ENCODE results near the gene RUFY3. TPM values are rescaled to one million over a fixed set of nuclear protein-coding genes. Genes with fewer than 3 reads are reported as not detected.
"Not testable (repeated sequence)": the region's sequence is repeated elsewhere in the genome, so short reads cannot be mapped to it uniquely, and the experiment has no call there.

RUFY3 gene
- 10 to 100 TPM; 28.6 to 29.3 TPM for total RNA-seq

DNA sequence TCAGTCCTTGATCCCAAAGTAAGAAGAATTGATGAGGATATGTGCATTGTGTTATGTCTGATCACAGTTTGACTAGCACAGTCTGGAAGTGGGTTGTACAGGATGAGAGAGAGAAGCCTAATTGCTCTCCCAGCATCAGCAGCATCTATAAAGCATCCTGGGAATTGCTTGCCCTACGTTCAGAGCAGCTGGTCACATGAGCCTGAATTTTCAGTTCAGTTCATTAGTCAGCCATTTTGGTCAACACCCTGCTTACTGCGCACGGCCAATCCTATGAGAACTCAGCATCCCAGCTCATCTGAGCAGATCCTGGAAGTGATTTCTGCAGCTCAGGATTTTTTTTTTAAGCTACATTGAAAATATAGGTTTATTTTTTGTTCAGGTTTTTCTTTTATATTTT is at the start of gene RUFY3:
Gene RUFY3 (plus strand): TSS at position 218 of the 400 bp plus-strand sequence. CDS start 610 bp downstream, outside the sequence.
- no peaks in the 10 kb centered on the region for H3K27me3 Mint-ChIP-seq
- peaks cover 2% of the 10 kb centered on the region for H3K36me3 Mint-ChIP-seq (ENCODE audit: low read depth)
- H3K4me3 Mint-ChIP-seq, result no peak within 1 kb of the TSS

DNA sequence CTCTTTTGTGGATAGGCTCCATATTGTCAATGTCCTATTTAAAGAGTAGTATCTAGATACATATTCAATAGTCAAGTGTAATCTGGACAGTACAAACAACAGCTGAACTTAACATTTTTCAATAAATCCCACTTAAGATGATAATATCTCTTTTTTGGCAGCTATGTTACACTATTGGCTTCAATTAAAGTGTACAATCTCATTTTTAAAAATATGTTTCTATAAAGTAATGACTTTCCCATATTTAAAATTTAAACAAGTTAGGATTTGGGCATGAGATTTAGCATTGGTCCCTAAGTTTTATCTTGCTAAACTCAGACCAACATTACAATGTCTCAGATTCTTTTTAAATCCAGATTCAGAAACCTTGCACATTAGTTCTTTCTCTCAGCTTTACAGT is 47.6 kb upstream of the RUFY3 start:
- ChIA-PET POLR2A (no interaction called here), CTCF (interaction anchor here (1.1 kb wide), 1 partner anchor 15 kb away, joined by 4 read pairs; no protein-coding TSS in a partner anchor)
- Mint-ChIP-seq H3K4me1 (peaks cover 31% of the 10 kb centered on the region), H3K27me3 (peaks cover 31% of the 10 kb centered on the region), H3K9me3 (no peaks in the 10 kb centered on the region), H3K4me3 (no peak overlapping the region), H3K27ac (no peak overlapping the region), H3K36me3 (ENCODE audit: low read depth) (peaks cover 3% of the 10 kb centered on the region)
- no peak for DNase-seq

More for the DNA sequence above, at the start of gene RUFY3:
- POLR2A ChIA-PET, result interaction anchor here (1.1 kb wide), 1 partner anchor 13 kb away, joined by 3 read pairs; no protein-coding TSS in a partner anchor
- no peak for DNase-seq
- CTCF ChIA-PET, result interaction anchor here (0.6 to 1.2 kb wide), 3 partner anchors 18 to 179 kb away, joined by 3 read pairs; no protein-coding TSS in a partner anchor
- Mint-ChIP-seq H3K4me1 (peaks cover 23% of the 10 kb centered on the region), H3K9me3 (no peaks in the 10 kb centered on the region), H3K27ac (peak within 1 kb of the TSS; percentile 79)

DNA sequence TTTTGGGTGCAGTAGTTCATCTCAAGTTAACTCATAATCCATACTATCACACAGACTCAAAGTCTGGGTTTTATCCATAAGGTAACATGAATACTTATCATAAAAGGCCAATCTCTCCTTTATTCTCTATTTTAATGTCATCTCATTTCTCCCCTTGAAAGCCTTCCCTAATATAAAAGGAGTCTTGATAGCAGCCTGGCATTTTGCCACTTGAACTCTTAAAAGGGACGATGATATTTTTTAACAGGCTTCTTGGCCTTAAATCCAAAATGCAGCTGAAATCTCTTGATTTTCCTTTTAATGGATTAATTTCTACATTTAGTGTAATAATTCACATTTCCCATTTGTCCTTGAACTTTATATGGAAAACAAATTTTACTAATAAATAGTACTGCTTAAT is 47.0 kb upstream of the RUFY3 start:
- Mint-ChIP-seq H3K4me1 (peaks cover 36% of the 10 kb centered on the region), H3K4me3 (no peak overlapping the region), H3K9me3 (no peaks in the 10 kb centered on the region), H3K27me3 (peaks cover 31% of the 10 kb centered on the region), H3K27ac (no peak overlapping the region), H3K36me3 (ENCODE audit: low read depth) (peaks cover 7% of the 10 kb centered on the region)
- ChIA-PET POLR2A (no interaction called here), CTCF (interaction anchor here (0.6 to 1.1 kb wide), 2 partner anchors 14 to 171 kb away, joined by 3 to 4 read pairs; no protein-coding TSS in a partner anchor)
- no peak for DNase-seq

- Mint-ChIP-seq H3K36me3 (ENCODE audit: low read depth) (peaks cover 7% of the 10 kb centered on the region), H3K27ac (peak overlapping the region; percentile 42), H3K9me3 (no peaks in the 10 kb centered on the region), H3K4me3 (no peak overlapping the region), H3K27me3 (peaks cover 17% of the 10 kb centered on the region), H3K4me1 (peaks cover 45% of the 10 kb centered on the region)
- ChIA-PET CTCF (interaction anchor here (1.1 kb wide), 1 partner anchor 85 kb away, joined by 4 read pairs; no protein-coding TSS in a partner anchor), POLR2A (no interaction called here)
- no peak for DNase-seq
Measured at GRCh38 chr4:70676554-70677090, 45.1 kb upstream of the RUFY3 start.

GRCh38 chr4:70678383-70678999 is 43.3 kb upstream of the RUFY3 start:
- H3K4me3 Mint-ChIP-seq, result peak overlapping the region; percentile 31

GRCh38 chr4:70680934-70681333 is 40.8 kb upstream of the RUFY3 start:
- peaks cover 7% of the 10 kb centered on the region for H3K36me3 Mint-ChIP-seq (ENCODE audit: low read depth)
- ChIA-PET CTCF (no interaction called here), POLR2A (no interaction called here)
- DNase-seq, result no peak
- no peaks in the 10 kb centered on the region for H3K9me3 Mint-ChIP-seq
- no peaks in the 10 kb centered on the region for H3K27me3 Mint-ChIP-seq
- no peak overlapping the region for H3K27ac Mint-ChIP-seq
- H3K4me1 Mint-ChIP-seq, result peaks cover 49% of the 10 kb centered on the region
- H3K4me3 Mint-ChIP-seq, result no peak overlapping the region

More at GRCh38 chr4:70678383-70678999, 43.3 kb upstream of the RUFY3 start:
- peaks cover 9% of the 10 kb centered on the region for H3K36me3 Mint-ChIP-seq (ENCODE audit: low read depth)
- peak overlapping the region; percentile 85 for H3K27ac Mint-ChIP-seq
- DNase-seq, result no peak
- H3K9me3 Mint-ChIP-seq, result no peaks in the 10 kb centered on the region
- peaks cover 10% of the 10 kb centered on the region for H3K27me3 Mint-ChIP-seq
- ChIA-PET CTCF (interaction anchor here (1.1 to 1.6 kb wide), 4 partner anchors 9 to 27 kb away, joined by 3 to 6 read pairs (median 4); no protein-coding TSS in a partner anchor), POLR2A (interaction anchor here (0.8 kb wide), 1 partner anchor 59 kb away, joined by 4 read pairs; no protein-coding TSS in a partner anchor)
- H3K4me1 Mint-ChIP-seq, result peaks cover 51% of the 10 kb centered on the region

GRCh38 chr4:70681704-70682103 is 40.1 kb upstream of the RUFY3 start:
- CTCF ChIA-PET, result interaction anchor here (0.6 kb wide), 1 partner anchor 12 kb away, joined by 3 read pairs; no protein-coding TSS in a partner anchor
- Mint-ChIP-seq H3K27me3 (no peaks in the 10 kb centered on the region), H3K36me3 (ENCODE audit: low read depth) (peaks cover 7% of the 10 kb centered on the region), H3K4me1 (peaks cover 46% of the 10 kb centered on the region), H3K9me3 (no peaks in the 10 kb centered on the region), H3K4me3 (no peak overlapping the region), H3K27ac (no peak overlapping the region)
- no peak for DNase-seq
- POLR2A ChIA-PET, result no interaction called here

DNA sequence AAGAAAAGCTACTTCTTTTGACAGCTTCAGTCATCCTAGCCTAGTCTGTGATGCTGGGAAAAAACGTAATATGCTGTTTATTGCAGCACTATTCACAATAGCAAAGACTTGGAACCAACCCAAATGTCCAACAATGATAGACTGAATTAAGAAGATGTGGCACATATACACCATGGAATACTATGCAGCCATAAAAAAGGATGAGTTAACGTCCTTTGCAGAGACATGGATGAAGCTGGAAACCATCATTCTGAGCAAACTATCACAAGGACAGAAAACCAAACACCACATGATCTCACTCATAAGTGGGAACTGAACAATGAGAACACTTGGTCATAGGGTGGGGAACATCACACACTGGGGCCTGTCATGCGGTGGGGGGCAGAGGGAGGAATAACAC is 39.6 kb upstream of the RUFY3 start:
- H3K27ac Mint-ChIP-seq; H3K27me3 Mint-ChIP-seq; DNase-seq; POLR2A ChIA-PET; H3K4me3 Mint-ChIP-seq; H3K36me3 Mint-ChIP-seq (ENCODE audit: low read depth); H3K9me3 Mint-ChIP-seq: not testable (repeated sequence)
- H3K4me1 Mint-ChIP-seq, result peaks cover 42% of the 10 kb centered on the region
- CTCF ChIA-PET, result interaction anchor here (0.6 kb wide), 1 partner anchor 12 kb away, joined by 3 read pairs; no protein-coding TSS in a partner anchor

DNA sequence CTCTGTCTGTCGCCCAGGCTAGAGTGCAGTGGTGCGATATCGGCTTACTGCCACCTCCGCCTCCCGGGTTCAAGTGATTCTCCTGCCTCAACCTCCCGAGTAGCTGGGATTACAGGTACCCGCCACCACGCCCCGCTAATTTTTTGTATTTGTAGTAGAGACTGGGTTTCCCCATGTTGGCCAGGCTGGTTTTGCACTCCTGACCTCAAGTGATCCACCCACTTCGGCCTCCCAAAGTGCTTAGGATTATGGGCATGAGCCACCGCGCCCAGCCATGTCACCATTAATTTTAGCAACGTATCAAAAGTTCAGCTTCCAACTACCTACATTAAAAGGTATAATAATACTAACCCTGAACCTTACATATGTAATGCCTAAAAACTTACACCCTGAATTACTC is 34.4 kb upstream of the RUFY3 start:
- Mint-ChIP-seq H3K27me3 (no peaks in the 10 kb centered on the region), H3K4me1 (peaks cover 47% of the 10 kb centered on the region), H3K27ac (peak overlapping the region; percentile 91), H3K4me3 (peak overlapping the region; percentile 94), H3K9me3 (no peaks in the 10 kb centered on the region), H3K36me3 (ENCODE audit: low read depth) (peaks cover 30% of the 10 kb centered on the region)
- POLR2A ChIA-PET, result no interaction called here
- CTCF ChIA-PET, result interaction anchor here (1.0 kb wide), 1 partner anchor 10 kb away, joined by 5 read pairs; no protein-coding TSS in a partner anchor
- DNase-seq, result no peak

- Mint-ChIP-seq H3K4me3 (peak within 1 kb of the TSS; percentile 94), H3K27ac (peak within 1 kb of the TSS; percentile 91), H3K9me3 (no peaks in the 10 kb centered on the region), H3K36me3 (ENCODE audit: low read depth) (peaks cover 31% of the 10 kb centered on the region), H3K27me3 (no peaks in the 10 kb centered on the region), H3K4me1 (peaks cover 45% of the 10 kb centered on the region)
- CTCF ChIA-PET, result interaction anchor here (0.7 to 1.9 kb wide), 9 partner anchors 9 to 148 kb away, joined by 3 to 12 read pairs (median 4); no protein-coding TSS in a partner anchor
- POLR2A ChIA-PET, result no interaction called here
- DNase-seq, result peak; percentile 93
Measured at GRCh38 chr4:70687821-70688794, 33.7 kb upstream of the RUFY3 start, which contains the start of gene UTP3. UTP3 (plus strand) TSS chr4:70688532; CDS start chr4:70688678, 146 bp downstream.

GRCh38 chr4:70688795-70689231 is 33.0 kb upstream of the RUFY3 start:
- DNase-seq, result peak; percentile 14
- H3K27ac Mint-ChIP-seq, result peak overlapping the region; percentile 91
- H3K4me1 Mint-ChIP-seq, result peaks cover 43% of the 10 kb centered on the region
- H3K27me3 Mint-ChIP-seq, result no peaks in the 10 kb centered on the region
- H3K9me3 Mint-ChIP-seq, result no peaks in the 10 kb centered on the region
- peak overlapping the region; percentile 94 for H3K4me3 Mint-ChIP-seq
- ChIA-PET CTCF (interaction anchor here (0.7 to 1.9 kb wide), 9 partner anchors 8 to 215 kb away, joined by 3 to 12 read pairs (median 4); no protein-coding TSS in a partner anchor), POLR2A (interaction anchor here (0.7 to 1.0 kb wide), 2 partner anchors 16 to 46 kb away, joined by 3 to 4 read pairs; no protein-coding TSS in a partner anchor)
- peaks cover 34% of the 10 kb centered on the region for H3K36me3 Mint-ChIP-seq (ENCODE audit: low read depth)

DNA sequence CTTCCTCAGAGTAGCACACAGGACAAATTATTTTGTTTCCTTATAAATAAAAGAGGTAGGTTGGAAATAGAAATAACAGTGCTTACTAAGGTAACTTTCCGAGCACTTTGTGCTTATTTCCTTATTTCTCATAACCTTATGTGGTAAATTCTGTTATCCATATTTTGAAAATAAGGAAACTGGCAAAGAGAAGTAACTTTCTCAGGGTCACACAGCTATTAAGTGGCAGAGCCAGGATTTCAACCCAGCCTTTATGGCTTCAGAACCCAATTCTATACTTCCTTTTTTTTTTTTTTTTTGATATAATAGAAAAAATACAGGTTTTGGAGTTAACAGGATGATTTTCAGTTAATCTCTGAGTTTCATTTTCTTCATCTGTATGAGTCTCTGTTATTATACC is 30.1 kb upstream of the RUFY3 start:
- no peak for DNase-seq
- POLR2A ChIA-PET, result no interaction called here
- H3K27ac Mint-ChIP-seq, result peak overlapping the region; percentile 9

More for the DNA sequence above, 30.1 kb upstream of the RUFY3 start:
- CTCF ChIA-PET, result interaction anchor here (0.6 to 1.5 kb wide), 4 partner anchors 9 to 162 kb away, joined by 3 to 4 read pairs (median 4); no protein-coding TSS in a partner anchor
- no peaks in the 10 kb centered on the region for H3K9me3 Mint-ChIP-seq
- no peaks in the 10 kb centered on the region for H3K27me3 Mint-ChIP-seq
- peaks cover 36% of the 10 kb centered on the region for H3K4me1 Mint-ChIP-seq
- peaks cover 36% of the 10 kb centered on the region for H3K36me3 Mint-ChIP-seq (ENCODE audit: low read depth)
- peak overlapping the region; percentile 62 for H3K4me3 Mint-ChIP-seq
